IMR-90 (cell line): ENCODE measurements around the gene CMBL. TPM values are rescaled to one million over a fixed set of nuclear protein-coding genes. Genes with fewer than 3 reads are reported as not detected.

Experiments
- ATAC-seq: fragments of 200-7000 bp; cut with Tn5 transposase; 2 replicates; pipeline ENCODE4 v1.9.1; 2020; ENCODE audit warnings: low read depth, mild to moderate bottlenecking, moderate library complexity
- BruUV-seq: library from RNA; stranded (reverse); fragments of 400-500 nt; replicated peaks from 2 replicates; lab custom pipeline; 2021; lab: Mats Ljungman, UMichigan
- CTCF ChIA-PET: fragments of 300-600 bp; formaldehyde crosslinking; extraction: SDS; loops from one replicate; lab custom pipeline; 2021; ENCODE audit warnings: antibody characterized with exemption; lab: Yijun Ruan, JAX
- POLR2A ChIA-PET: fragments of 300-600 bp; sonication (Branson Sonifier 250); formaldehyde crosslinking; loops from one replicate; lab custom pipeline; 2022; ENCODE audit warnings: antibody characterized with exemption; ENCODE audit not compliant: unreplicated experiment; lab: Charles Lee
- DNase-seq: peaks from one replicate; pipeline ENCODE4 v3.0.0; 2013
- H2AFZ ChIP-seq: replicated peaks from 2 replicates; pipeline ENCODE3; 2013; ENCODE audit warnings: low read length, mild to moderate bottlenecking; ENCODE audit not compliant: poor library complexity
- H2AK5ac ChIP-seq: 2 replicates; pipeline ENCODE4 v1.6.1; 2013; ENCODE audit warnings: low read depth, low read length, inconsistent platforms
- H2AK9ac ChIP-seq: replicated peaks from 2 replicates; pipeline ENCODE3; 2013; ENCODE audit warnings: mild to moderate bottlenecking, low read depth, low read length, moderate library complexity; ENCODE audit not compliant: poor library complexity
- H2BK120ac ChIP-seq: 2 replicates; pipeline ENCODE4 v1.6.1; 2013; ENCODE audit warnings: low read depth, low read length, inconsistent platforms
- H2BK15ac ChIP-seq: 3 replicates; pipeline ENCODE4 v1.6.1; 2013; ENCODE audit warnings: low read depth, low read length, inconsistent platforms
- H2BK20ac ChIP-seq: 2 replicates; pipeline ENCODE4 v1.6.1; 2013; ENCODE audit warnings: low read depth, mild to moderate bottlenecking, inconsistent platforms, low read length, moderate library complexity
- H2BK5ac ChIP-seq: 2 replicates; pipeline ENCODE4 v1.6.1; 2013; ENCODE audit warnings: mild to moderate bottlenecking, low read depth, low read length, inconsistent platforms; ENCODE audit not compliant: poor library complexity, severe bottlenecking
- H3K14ac ChIP-seq: replicated peaks from 2 replicates; pipeline ENCODE4 v1.6.1; 2013; ENCODE audit warnings: low read depth, low read length, inconsistent platforms
- H3K18ac ChIP-seq: 2 replicates; pipeline ENCODE4 v1.6.1; 2013; ENCODE audit warnings: low read depth, low read length, control low read depth
- H3K23ac ChIP-seq: 2 replicates; pipeline ENCODE4 v1.6.1; 2013; ENCODE audit warnings: low read depth, low read length, inconsistent platforms
- H3K27ac ChIP-seq: 2 replicates; pipeline ENCODE4 v1.5.1; 2013; ENCODE audit warnings: mild to moderate bottlenecking, control low read depth, low read length; ENCODE audit not compliant: insufficient read depth
- H3K27me3 ChIP-seq: 2 replicates; pipeline ENCODE4 v1.6.1; 2013; ENCODE audit warnings: low read length; ENCODE audit not compliant: control insufficient read depth, insufficient read depth
- H3K36me3 ChIP-seq: 2 replicates; pipeline ENCODE4 v1.6.1; 2013; ENCODE audit warnings: low read length, mixed read lengths; ENCODE audit not compliant: control insufficient read depth, insufficient read depth
- H3K4ac ChIP-seq: 2 replicates; pipeline ENCODE4 v1.6.1; 2013; ENCODE audit warnings: low read depth, low read length, inconsistent platforms
- H3K4me1 ChIP-seq: 2 replicates; pipeline ENCODE4 v1.6.1; 2013; ENCODE audit warnings: low read length, mixed read lengths; ENCODE audit not compliant: control insufficient read depth, insufficient read depth
- H3K4me2 ChIP-seq: 2 replicates; pipeline ENCODE4 v1.6.1; 2013; ENCODE audit warnings: low read depth, mild to moderate bottlenecking, control low read depth, low read length, moderate library complexity
- H3K4me3 ChIP-seq: 2 replicates; pipeline ENCODE4 v1.5.1; 2013; ENCODE audit warnings: low read depth, mild to moderate bottlenecking, control low read depth, low read length, moderate library complexity; ENCODE audit not compliant: insufficient read depth
- H3K56ac ChIP-seq: 2 replicates; pipeline ENCODE4 v1.6.1; 2013; ENCODE audit warnings: low read length, inconsistent platforms; ENCODE audit not compliant: insufficient read depth; ENCODE audit errors: extremely low read depth
- H3K79me1 ChIP-seq, 2 experiments: 2 replicates each; pipeline ENCODE4 v1.6.1; 2013; ENCODE audit warnings: low read length in 2 of 2, inconsistent platforms in 1 of 2, low read depth in 1 of 2
- H3K9ac ChIP-seq: 2 replicates; pipeline ENCODE4 v1.6.1; 2013; ENCODE audit warnings: low read depth, low read length, control low read depth
- H3K9me1 ChIP-seq: 2 replicates; pipeline ENCODE4 v1.6.1; 2013; ENCODE audit warnings: low read length, inconsistent platforms; ENCODE audit not compliant: insufficient read depth
- H3K9me3 ChIP-seq: 2 replicates; pipeline ENCODE4 v1.6.1; 2013; ENCODE audit warnings: low read length; ENCODE audit not compliant: control insufficient read depth, insufficient read depth
- H4K20me1 ChIP-seq: 2 replicates; pipeline ENCODE4 v1.6.1; 2013; ENCODE audit warnings: low read length, inconsistent platforms; ENCODE audit not compliant: insufficient read depth
- H4K5ac ChIP-seq: 2 replicates; pipeline ENCODE4 v1.6.1; 2013; ENCODE audit warnings: mild to moderate bottlenecking, low read depth, low read length, control low read depth
- H4K8ac ChIP-seq, 2 experiments: 2 replicates each; pipeline ENCODE4 v1.6.1; 2013; ENCODE audit warnings: low read depth in 2 of 2, low read length in 2 of 2, control low read depth in 1 of 2, inconsistent platforms in 1 of 2
- H4K91ac ChIP-seq: 2 replicates; pipeline ENCODE4 v1.6.1; 2013; ENCODE audit warnings: low read depth, low read length, inconsistent platforms; ENCODE audit not compliant: insufficient read depth
- BHLHE40 ChIP-seq: fragments of 150-350 bp; IDR thresholded peaks from 2 replicates; pipeline ENCODE4 v1.6.1; 2016; ENCODE audit warnings: mild to moderate bottlenecking, low read depth, low read length
- CEBPB ChIP-seq: IDR thresholded peaks from 2 replicates; pipeline ENCODE4 v1.6.1; 2012; ENCODE audit warnings: low read depth, low read length, improper control_type of control experiment
- CHD1 ChIP-seq: IDR thresholded peaks from 2 replicates; pipeline ENCODE4 v1.6.1; 2012; ENCODE audit warnings: low read depth, low read length, improper control_type of control experiment
- CTCF ChIP-seq: conservative IDR thresholded peaks from 2 replicates; pipeline ENCODE4 v1.5.1; 2012; ENCODE audit warnings: mild to moderate bottlenecking, low read depth, low read length, improper control_type of control experiment
- ELK1 ChIP-seq: fragments of 150-350 bp; IDR thresholded peaks from 2 replicates; pipeline ENCODE4 v1.6.1; 2016; ENCODE audit warnings: low read depth, mild to moderate bottlenecking, low read length, moderate library complexity, borderline replicate concordance
- FOS ChIP-seq: fragments of 150-350 bp; IDR thresholded peaks from 2 replicates; pipeline ENCODE4 v1.6.1; 2016; ENCODE audit warnings: low read depth, low read length
- MAFK ChIP-seq: IDR thresholded peaks from 2 replicates; pipeline ENCODE4 v1.6.1; 2012; ENCODE audit warnings: low read depth, low read length, improper control_type of control experiment
- MAZ ChIP-seq: IDR thresholded peaks from 2 replicates; pipeline ENCODE4 v1.6.1; 2012; ENCODE audit warnings: low read depth, mild to moderate bottlenecking, low read length, improper control_type of control experiment, moderate library complexity, borderline replicate concordance
- MXI1 ChIP-seq: IDR thresholded peaks from 2 replicates; pipeline ENCODE4 v1.6.1; 2012; ENCODE audit warnings: low read depth, mild to moderate bottlenecking, low read length, moderate library complexity, borderline replicate concordance
- NFE2L2 ChIP-seq: fragments of 150-350 bp; IDR thresholded peaks from 2 replicates; pipeline ENCODE4 v1.6.1; 2016; ENCODE audit warnings: low read depth, mild to moderate bottlenecking, low read length
- POLR2A ChIP-seq: IDR thresholded peaks from 2 replicates; pipeline ENCODE4 v1.6.1; 2012; ENCODE audit warnings: mild to moderate bottlenecking, low read depth, low read length
- RAD21 ChIP-seq: IDR thresholded peaks from 2 replicates; pipeline ENCODE4 v1.6.1; 2012; ENCODE audit warnings: low read length, improper control_type of control experiment
- RCOR1 ChIP-seq: IDR thresholded peaks from 2 replicates; pipeline ENCODE4 v1.6.1; 2012; ENCODE audit warnings: mild to moderate bottlenecking, low read length, improper control_type of control experiment; ENCODE audit not compliant: insufficient replicate concordance
- RFX5 ChIP-seq: IDR thresholded peaks from 2 replicates; pipeline ENCODE4 v1.8.0; 2012; ENCODE audit warnings: low read depth, mild to moderate bottlenecking, low read length, moderate library complexity
- SMC3 ChIP-seq: fragments of 150-350 bp; IDR thresholded peaks from 2 replicates; pipeline ENCODE4 v1.6.1; 2016; ENCODE audit warnings: low read depth, mild to moderate bottlenecking, antibody characterized with exemption, low read length, moderate library complexity
- WGBS, 2 experiments: methylation state at CpG; one replicate each; pipeline versions ENCODE4 v1.1.5 to v1.1.7; 2013; ENCODE audit warnings: missing lambda C conversion rate in 2 of 2; ENCODE audit not compliant: insufficient read length in 1 of 2; ENCODE audit errors: extremely low coverage in 2 of 2; 5-methylcytosine and 5-hydroxymethylcytosine counted together
- dilution Hi-C: fragments of 300-500 bp; cut with HindIII; formaldehyde crosslinking; loops from one replicate; pipeline ENCODE4 v1.14.3; 2018; ENCODE audit warnings: low sequenced_read_pairs; ENCODE audit not compliant: unreplicated experiment
- in situ Hi-C: fragments of 300-500 bp; cut with MboI; formaldehyde crosslinking; loops from 3 replicates; pipeline ENCODE4 v1.14.3; 2019; ENCODE audit warnings: low sequenced_read_pairs, inconsistent platforms, mixed read lengths
- intact Hi-C: fragments of 100-400 bp; cut with micrococcal nuclease; formaldehyde crosslinking; loops from 2 replicates; pipeline ENCODE4 v1.10.0; 2022
- polyA plus RNA-seq, 3 experiments: library from polyadenylated mRNA; depleted of rRNA; stranded (reverse); fragments of >200 nt; gene quantifications; 2 replicates each; pipeline ENCODE4 v1.2.3, GENCODE V29; 2012; ENCODE audit warnings: low replicate concordance in 1 of 3
- total RNA-seq: library from RNA; depleted of rRNA; stranded (reverse); fragments of >200 nt; gene quantifications from 2 replicates; pipeline ENCODE4 v1.2.3, GENCODE V29; 2012
- TF ChIP-seq, protein P1 (sequence below): fragments of 150-350 bp; IDR thresholded peaks from 2 replicates; pipeline ENCODE4 v1.6.1; 2017; ENCODE audit warnings: mild to moderate bottlenecking, antibody characterized with exemption, low read length, low read depth

CMBL gene
- total and polyA plus RNA-seq, 2 of the 4 experiments (the other 2 are of a cell fraction), result 5.0 to 26.3 TPM

- Histone ChIP-seq H3K27me3 (no peaks in the 10 kb centered on the region; the same call in 1 of the 2 replicates), H3K9me1 (no peaks in the 10 kb centered on the region), H3K79me1 (no peaks in the 10 kb centered on the region), H3K4ac (no peak overlapping the region), H3K4me1 (no peaks in the 10 kb centered on the region), H2BK120ac (no peak overlapping the region), H4K20me1 (no peaks in the 10 kb centered on the region), H2AK9ac (no peak overlapping the region), H2AK5ac (no peak overlapping the region), H3K4me2 (no peak overlapping the region), H3K9ac (no peak overlapping the region), H2BK5ac (no peak overlapping the region), H2BK15ac (no peak overlapping the region), H2BK20ac (no peak overlapping the region), H2AFZ (no peak overlapping the region), H3K9me3 (no peaks in the 10 kb centered on the region; the same call in 1 of the 2 replicates), H3K27ac (no peak overlapping the region), H3K36me3 (no peaks in the 10 kb centered on the region), H3K4me3 (no peak overlapping the region), H4K91ac (no peak overlapping the region), H3K23ac (no peak overlapping the region), H3K18ac (no peak overlapping the region), H4K5ac (no peak overlapping the region), H3K14ac (no peak overlapping the region), H4K8ac (no peak overlapping the region), H3K56ac (no peak overlapping the region)
- in situ Hi-C loops (no loop called here), intact Hi-C loops (no loop called here), dilution Hi-C loops (no loop called here)
- no TSS peak for BruUV-seq
- CTCF ChIA-PET, result no interaction called here
- ATAC-seq (no peak), DNase-seq (no peak)
- WGBS, 2 experiments, result 86% methylated on average over 4 of the region's 15 CpGs; no CpG with 5 or more reads in 1 of the 2 experiments
- POLR2A ChIA-PET, result no interaction called here
- TF ChIP-seq CHD1 (no peak), POLR2A (no peak), CTCF (no peak), RAD21 (no peak), MXI1 (no peak), FOS (no peak), SMC3 (no peak), RCOR1 (no peak), RFX5 (no peak), CEBPB (no peak), MAFK (no peak), NFE2L2 (no peak), MAZ (no peak), ELK1 (no peak), BHLHE40 (no peak)
- TF ChIP-seq, protein P1, sequence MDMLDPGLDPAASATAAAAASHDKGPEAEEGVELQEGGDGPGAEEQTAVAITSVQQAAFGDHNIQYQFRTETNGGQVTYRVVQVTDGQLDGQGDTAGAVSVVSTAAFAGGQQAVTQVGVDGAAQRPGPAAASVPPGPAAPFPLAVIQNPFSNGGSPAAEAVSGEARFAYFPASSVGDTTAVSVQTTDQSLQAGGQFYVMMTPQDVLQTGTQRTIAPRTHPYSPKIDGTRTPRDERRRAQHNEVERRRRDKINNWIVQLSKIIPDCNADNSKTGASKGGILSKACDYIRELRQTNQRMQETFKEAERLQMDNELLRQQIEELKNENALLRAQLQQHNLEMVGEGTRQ, result no peak
Observed at GRCh38 chr5:10315824-10316509, 8.3 kb upstream of the CMBL start.
